B cell (primary cell): ENCODE results near the gene PDZRN3. TPM values are rescaled to one million over a fixed set of nuclear protein-coding genes. Genes with fewer than 3 reads are reported as not detected.
A peak's percentile ranks its signal among the peaks of the same experiment; 100 is the strongest.

Source experiments
- ATAC-seq: fragments of 200-7000 bp; cut with Tn5 transposase; one replicate; pipeline ENCODE4 v1.10.0; 2021; ENCODE audit warnings: low read depth, mild to moderate bottlenecking, moderate number of reproducible peaks, moderate library complexity
- CTCF ChIA-PET: fragments of 350-600 bp; sonication (Branson Sonifier 250); formaldehyde crosslinking; loops from one replicate; lab custom pipeline; 2021; ENCODE audit warnings: antibody characterized with exemption, inconsistent platforms; lab: Charles Lee
- POLR2A ChIA-PET: fragments of 350-600 bp; sonication (Branson Sonifier 250); formaldehyde crosslinking; loops from one replicate; lab custom pipeline; 2021; ENCODE audit warnings: antibody characterized with exemption; lab: Charles Lee
- DNase-seq: peaks from one replicate; pipeline ENCODE4 v3.0.0; 2013
- H2AFZ ChIP-seq: 2 replicates; pipeline ENCODE4 v1.6.1; 2012; ENCODE audit warnings: mild to moderate bottlenecking, low read depth, low read length; ENCODE audit not compliant: insufficient read depth, poor library complexity, severe bottlenecking
- H3K27ac ChIP-seq, 2 donors: 1 replicate in 1 of 2; 2 replicates in 1 of 2; pipeline ENCODE4 v1.5.1; 2012 to 2013; ENCODE audit warnings: low read length in 2 of 2, mild to moderate bottlenecking in 2 of 2, moderate library complexity in 1 of 2
- H3K27me3 ChIP-seq, 4 experiments: fragments of 200-600 bp in 1 of 4; sonication (generic) in 1 of 4; replicated peaks in 1 of 4; 1 replicate in 2 of 4; 2 replicates in 2 of 4; pipeline versions ENCODE4 v1.6.1 to v1.7.0; 2013 to 2016; ENCODE audit warnings: low read length in 3 of 4, mild to moderate bottlenecking in 2 of 4, mixed read lengths in 1 of 4, moderate library complexity in 1 of 4; ENCODE audit not compliant: insufficient read depth in 4 of 4, control insufficient read depth in 3 of 4; ENCODE audit errors: control extremely low read depth in 1 of 4
- H3K36me3 ChIP-seq, 2 experiments: replicated peaks in 1 of 2; 1 replicate in 1 of 2; 2 replicates in 1 of 2; pipeline versions ENCODE4 v1.6.1 to v1.7.1; 2013; ENCODE audit warnings: low read length in 1 of 2; ENCODE audit not compliant: insufficient read depth in 2 of 2, control insufficient read depth in 1 of 2; ENCODE audit errors: control extremely low read depth in 1 of 2, extremely low read depth in 1 of 2
- H3K4me1 ChIP-seq, 2 donors: fragments of 200-600 bp in 1 of 2; sonication (generic) in 1 of 2; 1 replicate in 1 of 2; 2 replicates in 1 of 2; pipeline versions ENCODE4 v1.5.1 to v1.6.1; 2013 to 2017; ENCODE audit warnings: low read length in 2 of 2; ENCODE audit not compliant: control insufficient read depth in 2 of 2, insufficient read depth in 2 of 2
- H3K4me2 ChIP-seq: replicated peaks from 2 replicates; pipeline ENCODE3; 2012; ENCODE audit warnings: mild to moderate bottlenecking, low read depth, low read length; ENCODE audit not compliant: poor library complexity, severe bottlenecking
- H3K4me3 ChIP-seq, 5 experiments: fragments of 200-600 bp in 1 of 5; sonication (generic) in 1 of 5; 1 replicate in 3 of 5; 2 replicates in 2 of 5; pipeline versions ENCODE4 v1.5.1 to v1.7.0; 2011 to 2016; ENCODE audit warnings: low read length in 4 of 5, mild to moderate bottlenecking in 4 of 5, low read depth in 2 of 5, control low read depth in 1 of 5, moderate library complexity in 1 of 5; ENCODE audit not compliant: insufficient read depth in 1 of 5; ENCODE audit errors: control extremely low read depth in 1 of 5, extremely low read depth in 1 of 5
- H3K79me2 ChIP-seq: fragments of 200-600 bp; sonication (generic); one replicate; pipeline ENCODE4 v1.6.0; 2016; ENCODE audit warnings: low read length; ENCODE audit not compliant: control insufficient read depth, insufficient read depth
- H3K9ac ChIP-seq: fragments of 200-600 bp; sonication (generic); 2 replicates; pipeline ENCODE4 v1.6.1; 2017; ENCODE audit warnings: mild to moderate bottlenecking, low read length, moderate library complexity
- H3K9me3 ChIP-seq, 3 donors: one replicate each; pipeline versions ENCODE4 v1.6.1 to v1.7.1; 2013; ENCODE audit warnings: low read length in 2 of 3; ENCODE audit not compliant: control insufficient read depth in 2 of 3, insufficient read depth in 1 of 3; ENCODE audit errors: control extremely low read depth in 1 of 3
- H4K20me1 ChIP-seq: 2 replicates; pipeline ENCODE4 v1.6.0; 2012; ENCODE audit warnings: mild to moderate bottlenecking, low read length; ENCODE audit not compliant: insufficient read depth, control insufficient read depth, poor library complexity, severe bottlenecking
- H3K27ac Mint-ChIP-seq: one replicate; pipeline ENCODE4 v1.8.0; 2021; ENCODE audit warnings: mixed read lengths
- H3K27me3 Mint-ChIP-seq: one replicate; pipeline ENCODE4 v1.8.0; 2021; ENCODE audit warnings: mixed read lengths
- H3K4me1 Mint-ChIP-seq: one replicate; pipeline ENCODE4 v1.8.0; 2021; ENCODE audit warnings: mixed read lengths
- H3K4me3 Mint-ChIP-seq: one replicate; pipeline ENCODE4 v1.8.0; 2021; ENCODE audit warnings: mixed read lengths
- H3K9me3 Mint-ChIP-seq: one replicate; pipeline ENCODE4 v1.8.0; 2022; ENCODE audit warnings: mixed read lengths; ENCODE audit not compliant: insufficient read depth
- CTCF ChIP-seq: fragments of 200-600 bp; IDR thresholded peaks from one replicate; pipeline ENCODE4 v1.8.0; 2022; ENCODE audit warnings: antibody characterized with exemption, mild to moderate bottlenecking
- EZH2 ChIP-seq: IDR thresholded peaks from 2 replicates; pipeline ENCODE4 v1.6.1; 2012; ENCODE audit warnings: borderline replicate concordance, low read depth, mild to moderate bottlenecking, moderate library complexity, low read length; ENCODE audit not compliant: insufficient read depth, poor library complexity, severe bottlenecking
- WGBS: methylation state at CpG from one replicate; pipeline ENCODE4 v1.1.5; 2013; ENCODE audit warnings: missing lambda C conversion rate; ENCODE audit not compliant: insufficient coverage; 5-methylcytosine and 5-hydroxymethylcytosine counted together
- intact Hi-C: fragments of 100-400 bp; cut with micrococcal nuclease; formaldehyde crosslinking; loops from one replicate; pipeline ENCODE4 v1.10.0; 2022
- polyA plus RNA-seq: library from polyadenylated mRNA; depleted of rRNA; stranded (reverse); fragments of >200 nt; gene quantifications from 2 replicates; pipeline ENCODE4 v1.2.3, GENCODE V29; 2012
- total RNA-seq, 2 donors: library from RNA; stranded (reverse); fragments of 120-200 nt in 1 of 2; gene quantifications; 1 replicate in 1 of 2; 2 replicates in 1 of 2; pipeline versions ENCODE4 v1.2.3 to v1.2.4, GENCODE V29; 2013 to 2022

Gene PDZRN3
- total and polyA plus RNA-seq, 2 donors (not counting 1 experiment from before 2014, with no cell fraction given): not detected

DNA sequence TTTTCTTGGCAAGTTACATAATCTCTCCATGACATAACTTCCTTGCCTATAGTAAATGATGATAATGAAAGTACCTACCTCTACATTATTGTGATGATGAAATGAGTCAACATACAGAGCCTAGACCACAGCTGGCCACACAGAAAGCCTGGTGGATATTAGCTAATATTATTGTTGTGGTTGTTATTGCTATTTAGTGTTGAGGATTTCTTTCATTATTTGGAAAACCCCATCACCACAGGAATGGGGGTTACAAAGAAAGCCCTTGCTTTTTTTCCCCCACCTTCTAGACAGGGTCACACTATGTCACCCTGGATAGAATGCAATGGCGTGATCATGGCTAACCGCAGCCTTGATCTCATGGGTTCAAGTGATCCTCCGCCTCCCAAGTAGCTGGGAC, 125.0 kb downstream of the PDZRN3 start:
- Histone ChIP-seq H3K9ac (no peak overlapping the region), H2AFZ (no peak overlapping the region), H3K4me3 (no peak overlapping the region), H3K4me2 (no peak overlapping the region), H3K27me3 (peaks cover 0 to 2% (median 0%) of the 10 kb centered on the region in 4 experiments), H3K79me2 (no peaks in the 10 kb centered on the region), H4K20me1 (no peaks in the 10 kb centered on the region), H3K4me1 (no peaks in the 10 kb centered on the region), H3K27ac (no peak overlapping the region), H3K36me3 (no peaks in the 10 kb centered on the region), H3K9me3 (no peaks in the 10 kb centered on the region)
- 95% methylated on average over 3 of the region's 3 CpGs for WGBS
- Mint-ChIP-seq H3K4me1 (no peaks in the 10 kb centered on the region), H3K27me3 (peaks cover 22% of the 10 kb centered on the region), H3K9me3 (no peaks in the 10 kb centered on the region), H3K4me3 (no peak overlapping the region), H3K27ac (no peak overlapping the region)
- TF ChIP-seq CTCF: no peak
- TF ChIP-seq EZH2: no peak
- no peak for DNase-seq
- ATAC-seq: no peak
- intact Hi-C loops: loop anchor here (10.0 kb wide), 1 partner anchor 565 kb away; no protein-coding TSS in a partner anchor
- CTCF ChIA-PET: interaction anchor here (5.4 kb wide), 1 partner anchor 398 kb away, joined by 44 read pairs; no protein-coding TSS in a partner anchor
- POLR2A ChIA-PET: no interaction called here

DNA sequence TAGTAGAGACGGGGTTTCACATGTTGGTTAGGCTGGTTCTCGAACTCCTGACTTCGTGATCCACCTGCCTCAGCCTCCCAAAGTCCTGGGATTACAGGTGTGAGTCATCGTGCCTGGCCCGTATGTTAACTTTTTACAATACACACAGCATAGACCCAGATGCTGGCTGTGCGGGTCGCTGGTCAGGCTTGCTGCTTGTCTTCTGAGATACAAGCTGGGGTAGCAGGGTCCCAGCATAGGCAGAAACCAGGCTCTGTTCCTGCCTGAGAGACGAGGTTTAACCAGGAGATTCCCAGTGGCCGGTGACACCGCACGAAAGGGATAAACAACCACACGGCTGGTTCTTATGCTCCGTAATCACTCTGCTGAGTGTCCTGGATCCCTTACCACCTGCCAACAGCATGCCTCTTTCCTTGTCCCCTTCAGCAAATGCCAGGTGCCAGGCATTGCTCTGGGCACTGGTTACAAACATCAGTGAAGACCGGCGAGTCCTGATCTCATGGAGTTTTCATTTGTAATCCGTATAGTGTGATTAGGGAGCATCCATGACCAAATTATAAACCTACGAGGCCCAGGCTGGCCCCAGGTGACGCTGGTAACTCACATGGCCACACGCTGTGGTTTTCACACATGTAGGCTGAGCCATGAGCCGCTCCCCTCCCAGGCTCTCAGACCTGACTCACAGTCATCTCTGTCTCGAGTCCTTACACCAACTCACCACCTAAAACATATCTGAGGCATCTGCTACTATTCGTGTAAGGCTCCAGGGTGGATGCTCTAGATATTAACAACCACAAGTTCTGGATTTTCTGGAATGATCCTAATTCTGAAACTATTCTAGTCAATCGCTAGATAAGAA, 125.7 kb downstream of the PDZRN3 start:
- Mint-ChIP-seq H3K4me1 (no peaks in the 10 kb centered on the region), H3K4me3 (no peak overlapping the region), H3K9me3 (no peaks in the 10 kb centered on the region), H3K27me3 (peaks cover 25% of the 10 kb centered on the region), H3K27ac (no peak overlapping the region)
- Histone ChIP-seq H3K9me3 (no peaks in the 10 kb centered on the region), H3K9ac (no peak overlapping the region), H3K4me2 (no peak overlapping the region), H3K36me3 (no peaks in the 10 kb centered on the region), H3K79me2 (no peaks in the 10 kb centered on the region), H2AFZ (no peak overlapping the region), H3K27ac (no peak overlapping the region), H3K4me1 (no peaks in the 10 kb centered on the region), H3K4me3 (no peak overlapping the region), H3K27me3 (peaks cover 0 to 2% (median 0%) of the 10 kb centered on the region in 4 experiments), H4K20me1 (no peaks in the 10 kb centered on the region)
- CTCF ChIA-PET: no interaction called here
- TF ChIP-seq EZH2 (no peak), CTCF (no peak)
- intact Hi-C loops: no loop called here
- ATAC-seq (no peak), DNase-seq (peak; percentile 2)
- WGBS: 91% methylated on average over 18 of the region's 23 CpGs
- POLR2A ChIA-PET: no interaction called here
